KMS-11 (cell line): ENCODE measurements around the gene NFYA.

Source experiments
- H2AFZ ChIP-seq: fragments of 200-600 bp; sonication (generic); 2 replicates; pipeline ENCODE4 v1.6.1; 2016; ENCODE audit warnings: antibody characterized with exemption, mixed run types, low read depth
- H3K27ac ChIP-seq: fragments of 200-600 bp; sonication (generic); 2 replicates; pipeline ENCODE4 v1.6.1; 2016; ENCODE audit warnings: mild to moderate bottlenecking, mixed run types
- H3K27me3 ChIP-seq: fragments of 200-600 bp; sonication (generic); 2 replicates; pipeline ENCODE4 v1.6.1; 2017; ENCODE audit warnings: mild to moderate bottlenecking, low read depth, mixed run types, moderate library complexity; ENCODE audit not compliant: insufficient read depth
- H3K36me3 ChIP-seq: fragments of 200-600 bp; sonication (generic); 2 replicates; pipeline ENCODE4 v1.6.1; 2017; ENCODE audit warnings: mild to moderate bottlenecking, mixed run types; ENCODE audit not compliant: insufficient read depth
- H3K4me1 ChIP-seq: fragments of 200-600 bp; sonication (generic); 2 replicates; pipeline ENCODE4 v1.6.1; 2016; ENCODE audit warnings: mild to moderate bottlenecking, low read depth, mixed run types; ENCODE audit not compliant: poor library complexity, severe bottlenecking
- H3K4me2 ChIP-seq: fragments of 200-600 bp; sonication (generic); 2 replicates; pipeline ENCODE4 v1.7.0; 2016; ENCODE audit warnings: mild to moderate bottlenecking, mixed run types
- H3K4me3 ChIP-seq: fragments of 200-600 bp; sonication (generic); IDR thresholded peaks from 2 replicates; pipeline ENCODE4 v1.6.1; 2017; ENCODE audit warnings: low read depth, low read length, mixed read lengths; ENCODE audit not compliant: insufficient read depth
- H3K79me2 ChIP-seq: fragments of 200-600 bp; sonication (generic); 2 replicates; pipeline ENCODE4 v1.6.1; 2016; ENCODE audit warnings: low read depth, mixed run types; ENCODE audit not compliant: insufficient read depth
- H3K9ac ChIP-seq: fragments of 200-600 bp; sonication (generic); 2 replicates; pipeline ENCODE4 v1.6.1; 2016; ENCODE audit warnings: mild to moderate bottlenecking, mixed run types
- H4K20me1 ChIP-seq: fragments of 200-600 bp; sonication (generic); 2 replicates; pipeline ENCODE4 v1.6.1; 2016; ENCODE audit warnings: mild to moderate bottlenecking, mixed run types; ENCODE audit not compliant: insufficient read depth
- TF ChIP-seq, protein P1 (sequence below): fragments of 200-600 bp; sonication (generic); conservative IDR thresholded peaks from 2 replicates; pipeline ENCODE4 v1.6.1; 2017; ENCODE audit warnings: low read depth, mild to moderate bottlenecking, antibody characterized with exemption, low read length, moderate library complexity, mixed read lengths

The NFYA gene

DNA sequence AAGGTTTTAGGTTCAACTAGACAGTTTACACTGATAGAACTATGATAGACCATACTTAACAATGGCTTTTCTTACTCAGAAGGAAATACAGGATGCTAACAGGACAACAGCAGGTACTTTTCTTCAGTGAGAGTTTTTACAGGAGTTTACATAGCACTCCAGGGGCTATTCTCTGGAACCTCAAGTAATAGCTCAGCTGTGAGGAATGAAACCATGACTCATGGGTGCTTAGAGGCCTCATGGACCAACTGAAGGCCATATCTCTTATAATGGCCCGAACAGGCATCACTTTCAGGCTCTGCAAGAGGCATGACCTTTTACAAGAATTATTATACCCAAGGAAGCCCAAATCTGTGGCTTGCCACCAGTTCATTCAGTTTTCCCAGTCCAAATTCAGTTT lies 49.6 kb downstream of the NFYA start:
- Histone ChIP-seq H2AFZ (no peak overlapping the region), H3K4me2 (no peak overlapping the region), H3K4me1 (no peaks in the 10 kb centered on the region), H3K79me2 (no peaks in the 10 kb centered on the region), H3K36me3 (no peaks in the 10 kb centered on the region), H3K9ac (no peak overlapping the region), H3K4me3 (no peak overlapping the region), H3K27me3 (no peaks in the 10 kb centered on the region), H4K20me1 (no peaks in the 10 kb centered on the region), H3K27ac (no peak overlapping the region)
- TF ChIP-seq, protein P1, sequence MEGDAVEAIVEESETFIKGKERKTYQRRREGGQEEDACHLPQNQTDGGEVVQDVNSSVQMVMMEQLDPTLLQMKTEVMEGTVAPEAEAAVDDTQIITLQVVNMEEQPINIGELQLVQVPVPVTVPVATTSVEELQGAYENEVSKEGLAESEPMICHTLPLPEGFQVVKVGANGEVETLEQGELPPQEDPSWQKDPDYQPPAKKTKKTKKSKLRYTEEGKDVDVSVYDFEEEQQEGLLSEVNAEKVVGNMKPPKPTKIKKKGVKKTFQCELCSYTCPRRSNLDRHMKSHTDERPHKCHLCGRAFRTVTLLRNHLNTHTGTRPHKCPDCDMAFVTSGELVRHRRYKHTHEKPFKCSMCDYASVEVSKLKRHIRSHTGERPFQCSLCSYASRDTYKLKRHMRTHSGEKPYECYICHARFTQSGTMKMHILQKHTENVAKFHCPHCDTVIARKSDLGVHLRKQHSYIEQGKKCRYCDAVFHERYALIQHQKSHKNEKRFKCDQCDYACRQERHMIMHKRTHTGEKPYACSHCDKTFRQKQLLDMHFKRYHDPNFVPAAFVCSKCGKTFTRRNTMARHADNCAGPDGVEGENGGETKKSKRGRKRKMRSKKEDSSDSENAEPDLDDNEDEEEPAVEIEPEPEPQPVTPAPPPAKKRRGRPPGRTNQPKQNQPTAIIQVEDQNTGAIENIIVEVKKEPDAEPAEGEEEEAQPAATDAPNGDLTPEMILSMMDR: no peak

DNA sequence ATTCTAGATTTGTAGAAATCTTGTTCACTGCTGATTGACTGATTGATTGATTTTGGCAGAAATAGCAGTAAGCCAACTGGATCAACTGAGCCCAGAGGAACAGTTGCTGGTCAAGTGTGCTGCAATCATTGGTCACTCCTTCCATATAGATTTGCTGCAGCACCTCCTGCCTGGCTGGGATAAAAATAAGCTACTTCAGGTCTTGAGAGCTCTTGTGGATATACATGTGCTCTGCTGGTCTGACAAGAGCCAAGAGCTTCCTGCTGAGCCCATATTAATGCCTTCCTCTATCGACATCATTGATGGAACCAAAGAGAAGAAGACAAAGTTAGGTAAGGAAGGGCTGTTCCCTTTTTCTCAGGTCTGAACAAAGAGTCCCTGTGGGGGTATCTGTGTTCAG lies 50.1 kb downstream of the NFYA start:
- H3K27me3 ChIP-seq: no peaks in the 10 kb centered on the region
- TF ChIP-seq, protein P1: no peak
- H4K20me1 ChIP-seq: no peaks in the 10 kb centered on the region
- no peak overlapping the region for H2AFZ ChIP-seq
- H3K4me2 ChIP-seq: no peak overlapping the region
- no peaks in the 10 kb centered on the region for H3K4me1 ChIP-seq
- H3K4me3 ChIP-seq: no peak overlapping the region
- H3K79me2 ChIP-seq: no peaks in the 10 kb centered on the region
- no peak overlapping the region for H3K27ac ChIP-seq
- H3K36me3 ChIP-seq: no peaks in the 10 kb centered on the region
- H3K9ac ChIP-seq: no peak overlapping the region

- Histone ChIP-seq H3K36me3 (no peaks in the 10 kb centered on the region), H3K27ac (no peak overlapping the region), H3K4me3 (no peak overlapping the region), H3K4me2 (no peak overlapping the region), H3K4me1 (no peaks in the 10 kb centered on the region), H3K27me3 (no peaks in the 10 kb centered on the region), H3K9ac (no peak overlapping the region), H2AFZ (no peak overlapping the region), H3K79me2 (no peaks in the 10 kb centered on the region), H4K20me1 (no peaks in the 10 kb centered on the region)
- TF ChIP-seq, protein P1: no peak
These were observed 52.5 kb downstream of the NFYA start for GRCh38 chr6:41125282-41125681.

DNA sequence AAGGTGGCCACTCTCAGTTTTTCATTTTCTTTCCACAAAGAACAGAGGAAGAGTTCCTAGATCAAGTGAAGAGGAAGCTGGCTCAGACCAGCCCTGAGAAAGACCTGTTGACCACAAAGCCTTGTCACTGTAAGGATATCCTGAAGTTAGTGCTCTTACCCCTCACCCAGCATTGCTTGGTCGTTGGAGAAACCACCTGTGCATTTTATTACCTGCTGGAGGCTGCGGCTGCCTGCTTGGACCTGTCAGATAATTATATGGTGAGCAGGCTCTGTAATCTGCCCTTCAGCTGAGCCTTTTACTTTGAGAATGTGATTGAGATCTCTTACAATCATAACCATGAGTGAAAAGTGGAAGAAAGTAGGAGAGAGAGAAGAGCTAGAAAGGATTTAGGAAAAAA lies 59.5 kb downstream of the NFYA start:
- H3K4me3 ChIP-seq: no peak overlapping the region
- H3K27me3 ChIP-seq: no peaks in the 10 kb centered on the region
- H3K9ac ChIP-seq: no peak overlapping the region
- H4K20me1 ChIP-seq: no peaks in the 10 kb centered on the region
- H2AFZ ChIP-seq: no peak overlapping the region
- no peak overlapping the region for H3K27ac ChIP-seq
- H3K79me2 ChIP-seq: no peaks in the 10 kb centered on the region
- TF ChIP-seq, protein P1: no peak
- H3K4me2 ChIP-seq: no peak overlapping the region
- no peaks in the 10 kb centered on the region for H3K4me1 ChIP-seq
- no peaks in the 10 kb centered on the region for H3K36me3 ChIP-seq
